ENCODE measurements around the gene UBE2J2.

DNA sequence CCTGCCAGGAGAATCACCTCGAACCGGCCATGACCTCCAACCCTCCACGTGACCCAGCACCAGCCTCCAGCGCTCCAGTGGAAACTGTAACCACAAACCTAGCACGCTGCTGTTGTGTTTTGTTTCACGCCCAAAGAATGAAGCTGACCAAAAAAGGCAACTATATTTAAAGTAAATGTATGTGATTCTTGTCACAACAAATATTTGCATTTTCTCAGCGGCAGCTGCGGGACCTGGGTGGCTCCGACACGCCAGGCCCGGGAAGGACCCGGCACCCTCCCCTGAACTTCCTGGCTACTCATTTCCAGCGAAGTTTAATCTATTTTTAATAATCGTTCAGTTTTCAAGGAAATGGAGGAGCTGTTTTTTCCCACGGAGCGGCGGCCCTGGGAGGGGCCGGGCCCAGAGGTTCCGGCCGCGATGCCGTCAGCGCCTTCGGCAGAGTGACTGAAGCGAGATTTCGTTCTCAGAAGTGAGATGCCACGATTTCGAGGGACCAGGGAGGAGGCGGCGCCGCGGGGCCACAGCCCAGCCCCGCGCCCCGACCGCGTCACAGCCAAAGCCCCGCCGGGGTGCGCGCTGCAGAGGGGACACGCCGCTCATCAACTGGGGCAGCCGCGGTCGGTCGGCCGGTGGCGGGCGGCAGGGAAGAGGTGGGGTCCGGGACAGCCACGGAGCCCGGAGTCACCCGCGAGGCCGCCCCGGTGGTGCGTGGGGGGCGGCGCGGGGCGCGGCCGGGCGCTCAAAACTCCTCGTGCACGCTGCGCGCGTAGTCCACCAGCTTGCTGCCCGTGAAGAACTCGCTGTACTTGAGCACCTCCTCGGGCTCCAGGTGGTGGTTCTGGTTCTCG, 56.7 kb downstream of the UBE2J2 start:
- TF ChIP-seq, protein P1, sequence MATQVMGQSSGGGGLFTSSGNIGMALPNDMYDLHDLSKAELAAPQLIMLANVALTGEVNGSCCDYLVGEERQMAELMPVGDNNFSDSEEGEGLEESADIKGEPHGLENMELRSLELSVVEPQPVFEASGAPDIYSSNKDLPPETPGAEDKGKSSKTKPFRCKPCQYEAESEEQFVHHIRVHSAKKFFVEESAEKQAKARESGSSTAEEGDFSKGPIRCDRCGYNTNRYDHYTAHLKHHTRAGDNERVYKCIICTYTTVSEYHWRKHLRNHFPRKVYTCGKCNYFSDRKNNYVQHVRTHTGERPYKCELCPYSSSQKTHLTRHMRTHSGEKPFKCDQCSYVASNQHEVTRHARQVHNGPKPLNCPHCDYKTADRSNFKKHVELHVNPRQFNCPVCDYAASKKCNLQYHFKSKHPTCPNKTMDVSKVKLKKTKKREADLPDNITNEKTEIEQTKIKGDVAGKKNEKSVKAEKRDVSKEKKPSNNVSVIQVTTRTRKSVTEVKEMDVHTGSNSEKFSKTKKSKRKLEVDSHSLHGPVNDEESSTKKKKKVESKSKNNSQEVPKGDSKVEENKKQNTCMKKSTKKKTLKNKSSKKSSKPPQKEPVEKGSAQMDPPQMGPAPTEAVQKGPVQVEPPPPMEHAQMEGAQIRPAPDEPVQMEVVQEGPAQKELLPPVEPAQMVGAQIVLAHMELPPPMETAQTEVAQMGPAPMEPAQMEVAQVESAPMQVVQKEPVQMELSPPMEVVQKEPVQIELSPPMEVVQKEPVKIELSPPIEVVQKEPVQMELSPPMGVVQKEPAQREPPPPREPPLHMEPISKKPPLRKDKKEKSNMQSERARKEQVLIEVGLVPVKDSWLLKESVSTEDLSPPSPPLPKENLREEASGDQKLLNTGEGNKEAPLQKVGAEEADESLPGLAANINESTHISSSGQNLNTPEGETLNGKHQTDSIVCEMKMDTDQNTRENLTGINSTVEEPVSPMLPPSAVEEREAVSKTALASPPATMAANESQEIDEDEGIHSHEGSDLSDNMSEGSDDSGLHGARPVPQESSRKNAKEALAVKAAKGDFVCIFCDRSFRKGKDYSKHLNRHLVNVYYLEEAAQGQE (IDR thresholded peaks at IDR 0.05; ENCODE audit: borderline replicate concordance in 1 of 2, low read depth in 1 of 2, low read length in 2 of 2): no peak
- TF ChIP-seq, protein P2, sequence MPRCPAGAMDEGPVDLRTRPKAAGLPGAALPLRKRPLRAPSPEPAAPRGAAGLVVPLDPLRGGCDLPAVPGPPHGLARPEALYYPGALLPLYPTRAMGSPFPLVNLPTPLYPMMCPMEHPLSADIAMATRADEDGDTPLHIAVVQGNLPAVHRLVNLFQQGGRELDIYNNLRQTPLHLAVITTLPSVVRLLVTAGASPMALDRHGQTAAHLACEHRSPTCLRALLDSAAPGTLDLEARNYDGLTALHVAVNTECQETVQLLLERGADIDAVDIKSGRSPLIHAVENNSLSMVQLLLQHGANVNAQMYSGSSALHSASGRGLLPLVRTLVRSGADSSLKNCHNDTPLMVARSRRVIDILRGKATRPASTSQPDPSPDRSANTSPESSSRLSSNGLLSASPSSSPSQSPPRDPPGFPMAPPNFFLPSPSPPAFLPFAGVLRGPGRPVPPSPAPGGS (CRISPR knock-in tag; IDR thresholded peaks at IDR 0.05): no peak
- TF ChIP-seq TRIM24 (CRISPR knock-in tag; IDR thresholded peaks at IDR 0.05): no peak
- TF ChIP-seq ZBTB8A (CRISPR knock-in tag; IDR thresholded peaks at IDR 0.05; ENCODE audit: borderline replicate concordance, low read depth): no peak
- TF ChIP-seq, protein P3, sequence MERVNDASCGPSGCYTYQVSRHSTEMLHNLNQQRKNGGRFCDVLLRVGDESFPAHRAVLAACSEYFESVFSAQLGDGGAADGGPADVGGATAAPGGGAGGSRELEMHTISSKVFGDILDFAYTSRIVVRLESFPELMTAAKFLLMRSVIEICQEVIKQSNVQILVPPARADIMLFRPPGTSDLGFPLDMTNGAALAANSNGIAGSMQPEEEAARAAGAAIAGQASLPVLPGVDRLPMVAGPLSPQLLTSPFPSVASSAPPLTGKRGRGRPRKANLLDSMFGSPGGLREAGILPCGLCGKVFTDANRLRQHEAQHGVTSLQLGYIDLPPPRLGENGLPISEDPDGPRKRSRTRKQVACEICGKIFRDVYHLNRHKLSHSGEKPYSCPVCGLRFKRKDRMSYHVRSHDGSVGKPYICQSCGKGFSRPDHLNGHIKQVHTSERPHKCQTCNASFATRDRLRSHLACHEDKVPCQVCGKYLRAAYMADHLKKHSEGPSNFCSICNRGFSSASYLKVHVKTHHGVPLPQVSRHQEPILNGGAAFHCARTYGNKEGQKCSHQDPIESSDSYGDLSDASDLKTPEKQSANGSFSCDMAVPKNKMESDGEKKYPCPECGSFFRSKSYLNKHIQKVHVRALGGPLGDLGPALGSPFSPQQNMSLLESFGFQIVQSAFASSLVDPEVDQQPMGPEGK (CRISPR knock-in tag; IDR thresholded peaks at IDR 0.05): no peak
- TF ChIP-seq TBL1XR1 (IDR thresholded peaks at IDR 0.05; ENCODE audit: borderline replicate concordance, low read length, partially characterized antibody): no peak
- TF ChIP-seq NR2F2 (IDR thresholded peaks at IDR 0.05; ENCODE audit: borderline replicate concordance, low read depth): no peak
- TF ChIP-seq, protein P4, sequence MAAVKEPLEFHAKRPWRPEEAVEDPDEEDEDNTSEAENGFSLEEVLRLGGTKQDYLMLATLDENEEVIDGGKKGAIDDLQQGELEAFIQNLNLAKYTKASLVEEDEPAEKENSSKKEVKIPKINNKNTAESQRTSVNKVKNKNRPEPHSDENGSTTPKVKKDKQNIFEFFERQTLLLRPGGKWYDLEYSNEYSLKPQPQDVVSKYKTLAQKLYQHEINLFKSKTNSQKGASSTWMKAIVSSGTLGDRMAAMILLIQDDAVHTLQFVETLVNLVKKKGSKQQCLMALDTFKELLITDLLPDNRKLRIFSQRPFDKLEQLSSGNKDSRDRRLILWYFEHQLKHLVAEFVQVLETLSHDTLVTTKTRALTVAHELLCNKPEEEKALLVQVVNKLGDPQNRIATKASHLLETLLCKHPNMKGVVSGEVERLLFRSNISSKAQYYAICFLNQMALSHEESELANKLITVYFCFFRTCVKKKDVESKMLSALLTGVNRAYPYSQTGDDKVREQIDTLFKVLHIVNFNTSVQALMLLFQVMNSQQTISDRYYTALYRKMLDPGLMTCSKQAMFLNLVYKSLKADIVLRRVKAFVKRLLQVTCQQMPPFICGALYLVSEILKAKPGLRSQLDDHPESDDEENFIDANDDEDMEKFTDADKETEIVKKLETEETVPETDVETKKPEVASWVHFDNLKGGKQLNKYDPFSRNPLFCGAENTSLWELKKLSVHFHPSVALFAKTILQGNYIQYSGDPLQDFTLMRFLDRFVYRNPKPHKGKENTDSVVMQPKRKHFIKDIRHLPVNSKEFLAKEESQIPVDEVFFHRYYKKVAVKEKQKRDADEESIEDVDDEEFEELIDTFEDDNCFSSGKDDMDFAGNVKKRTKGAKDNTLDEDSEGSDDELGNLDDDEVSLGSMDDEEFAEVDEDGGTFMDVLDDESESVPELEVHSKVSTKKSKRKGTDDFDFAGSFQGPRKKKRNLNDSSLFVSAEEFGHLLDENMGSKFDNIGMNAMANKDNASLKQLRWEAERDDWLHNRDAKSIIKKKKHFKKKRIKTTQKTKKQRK (IDR thresholded peaks at IDR 0.05; ENCODE audit: low read length): no peak
- TF ChIP-seq NR2C2 (CRISPR knock-in tag; IDR thresholded peaks at IDR 0.05; ENCODE audit: borderline replicate concordance): no peak
- no peak for TF ChIP-seq POLR2A (IDR thresholded peaks at IDR 0.05; ENCODE audit: insufficient read depth in 1 of 2, low read depth in 2 of 2, low read length in 2 of 2)
- no peak for TF ChIP-seq CEBPB (IDR thresholded peaks at IDR 0.05; ENCODE audit: borderline replicate concordance, low read depth, low read length)
- TF ChIP-seq MED13 (CRISPR knock-in tag; IDR thresholded peaks at IDR 0.05): no peak

Data from HepG2 (cell line).